Vagina (tissue), 2 donors: Measurements from ENCODE around the gene SLC23A2. TPM values are rescaled to one million over a fixed set of nuclear protein-coding genes. Genes with fewer than 3 reads are reported as not detected.

Experiments used
- DNase-seq, 2 donors: peaks; one replicate each; pipeline ENCODE4 v3.0.0-alpha.2; 2017; ENCODE audit errors: extremely low spot score in 2 of 2
- H3K27ac ChIP-seq: fragments of 200-600 bp; sonication (generic); one replicate; pipeline ENCODE4 v1.5.1; 2019
- H3K27me3 ChIP-seq: fragments of 200-600 bp; sonication (generic); one replicate; pipeline ENCODE4 v1.5.1; 2019
- H3K36me3 ChIP-seq, 2 donors: fragments of 200-600 bp; sonication (generic); one replicate each; pipeline ENCODE4 v1.5.1; 2017 to 2019
- H3K4me1 ChIP-seq: fragments of 200-600 bp; sonication (generic); one replicate; pipeline ENCODE4 v1.5.1; 2019
- H3K4me3 ChIP-seq, 2 donors: fragments of 200-600 bp; sonication (generic); 1 replicate in 1 of 2; 2 replicates in 1 of 2; pipeline ENCODE4 v1.5.1; 2016 to 2019
- H3K9me3 ChIP-seq: fragments of 200-600 bp; sonication (generic); one replicate; pipeline ENCODE4 v1.5.1; 2019
- POLR2A ChIP-seq, 2 donors: fragments of 450-650 bp; IDR thresholded peaks; one replicate each; pipeline ENCODE4 v1.6.1; 2017; ENCODE audit warnings: antibody characterized with exemption in 2 of 2, mild to moderate bottlenecking in 2 of 2, moderate library complexity in 2 of 2
- POLR2AphosphoS5 ChIP-seq, 2 donors: sonication (generic); formaldehyde crosslinking; IDR thresholded peaks; one replicate each; pipeline ENCODE4 v1.9.0; 2017; ENCODE audit warnings: antibody characterized with exemption in 2 of 2, mild to moderate bottlenecking in 2 of 2, low read depth in 1 of 2; ENCODE audit not compliant: insufficient read depth in 1 of 2
- intact Hi-C: fragments of 100-400 bp; cut with DNase I; formaldehyde crosslinking; loops from one replicate; pipeline ENCODE4 v1.15.1; 2023
- total RNA-seq: library from RNA; depleted of rRNA; stranded (reverse); fragments of >200 nt; gene quantifications from one replicate; pipeline ENCODE4 v1.2.3, GENCODE V29; 2016
- TF ChIP-seq, protein P1 (sequence below), 3 experiments: fragments of 450-650 bp in 2 of 3; fragments of 200-600 bp in 1 of 3; sonication (generic) in 1 of 3; IDR thresholded peaks; one replicate each; pipeline ENCODE4 v1.5.1; 2017 to 2019; ENCODE audit warnings: antibody characterized with exemption in 3 of 3, mild to moderate bottlenecking in 2 of 3, moderate library complexity in 2 of 3

Gene SLC23A2
- total RNA-seq, 1 donor from 2014 or later, result 14.7 TPM

DNA sequence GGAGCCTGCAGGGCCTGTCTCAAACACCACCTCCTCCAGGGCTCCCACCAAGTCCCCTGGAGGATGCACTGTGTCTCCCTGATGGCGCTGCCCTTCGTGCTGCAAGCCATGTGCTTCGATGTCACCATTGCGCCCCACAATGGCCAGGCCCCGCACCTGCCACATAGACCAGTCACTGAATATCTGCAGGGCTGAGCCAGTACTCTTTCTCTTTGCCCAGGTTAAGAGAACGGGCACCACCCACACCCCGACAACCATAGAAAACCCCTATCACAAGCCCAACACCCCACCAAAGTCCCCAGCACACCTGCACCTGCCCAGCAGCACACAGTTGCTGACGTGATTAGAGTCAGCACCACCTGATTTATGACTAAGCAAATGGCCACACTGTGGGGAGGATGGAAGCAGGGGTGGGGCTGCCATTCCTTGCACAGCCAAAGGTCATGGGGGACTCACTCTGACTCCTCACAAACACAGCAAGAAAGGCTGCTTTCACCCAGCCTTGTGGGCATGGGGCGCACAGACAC, 104.3 kb downstream of the SLC23A2 start:
- Histone ChIP-seq H3K4me1 (peaks cover 31% of the 10 kb centered on the region), H3K9me3 (no peaks in the 10 kb centered on the region), H3K27ac (peak overlapping the region; percentile 33), H3K4me3 (no peak overlapping the region), H3K27me3 (no peaks in the 10 kb centered on the region), H3K36me3 (peaks cover 0 to 6% of the 10 kb centered on the region in 2 donors)
- intact Hi-C loops, result no loop called here
- DNase-seq, result peak in 1 of 2 donors; percentile 54
- TF ChIP-seq POLR2A (IDR thresholded peaks at IDR 0.05) (no peak), POLR2AphosphoS5 (IDR thresholded peaks at IDR 0.05; ENCODE audit: insufficient read depth in 1 of 2, low read depth in 1 of 2) (no peak)
- TF ChIP-seq, protein P1, sequence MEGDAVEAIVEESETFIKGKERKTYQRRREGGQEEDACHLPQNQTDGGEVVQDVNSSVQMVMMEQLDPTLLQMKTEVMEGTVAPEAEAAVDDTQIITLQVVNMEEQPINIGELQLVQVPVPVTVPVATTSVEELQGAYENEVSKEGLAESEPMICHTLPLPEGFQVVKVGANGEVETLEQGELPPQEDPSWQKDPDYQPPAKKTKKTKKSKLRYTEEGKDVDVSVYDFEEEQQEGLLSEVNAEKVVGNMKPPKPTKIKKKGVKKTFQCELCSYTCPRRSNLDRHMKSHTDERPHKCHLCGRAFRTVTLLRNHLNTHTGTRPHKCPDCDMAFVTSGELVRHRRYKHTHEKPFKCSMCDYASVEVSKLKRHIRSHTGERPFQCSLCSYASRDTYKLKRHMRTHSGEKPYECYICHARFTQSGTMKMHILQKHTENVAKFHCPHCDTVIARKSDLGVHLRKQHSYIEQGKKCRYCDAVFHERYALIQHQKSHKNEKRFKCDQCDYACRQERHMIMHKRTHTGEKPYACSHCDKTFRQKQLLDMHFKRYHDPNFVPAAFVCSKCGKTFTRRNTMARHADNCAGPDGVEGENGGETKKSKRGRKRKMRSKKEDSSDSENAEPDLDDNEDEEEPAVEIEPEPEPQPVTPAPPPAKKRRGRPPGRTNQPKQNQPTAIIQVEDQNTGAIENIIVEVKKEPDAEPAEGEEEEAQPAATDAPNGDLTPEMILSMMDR (IDR thresholded peaks at IDR 0.05), result no peak

- Histone ChIP-seq H3K4me3 (no peak overlapping the region), H3K4me1 (peaks cover 31% of the 10 kb centered on the region), H3K9me3 (no peaks in the 10 kb centered on the region), H3K27me3 (no peaks in the 10 kb centered on the region), H3K36me3 (peaks cover 0 to 6% of the 10 kb centered on the region in 2 donors), H3K27ac (no peak overlapping the region)
- TF ChIP-seq, protein P1 (IDR thresholded peaks at IDR 0.05), result no peak
- no peak for TF ChIP-seq POLR2A (IDR thresholded peaks at IDR 0.05)
- no peak for TF ChIP-seq POLR2AphosphoS5 (IDR thresholded peaks at IDR 0.05; ENCODE audit: insufficient read depth in 1 of 2, low read depth in 1 of 2)
- peak in 1 of 2 donors; percentile 47 for DNase-seq
- intact Hi-C loops, result no loop called here
Measured at GRCh38 chr20:4896119-4896702, 105.1 kb downstream of the SLC23A2 start.

DNA sequence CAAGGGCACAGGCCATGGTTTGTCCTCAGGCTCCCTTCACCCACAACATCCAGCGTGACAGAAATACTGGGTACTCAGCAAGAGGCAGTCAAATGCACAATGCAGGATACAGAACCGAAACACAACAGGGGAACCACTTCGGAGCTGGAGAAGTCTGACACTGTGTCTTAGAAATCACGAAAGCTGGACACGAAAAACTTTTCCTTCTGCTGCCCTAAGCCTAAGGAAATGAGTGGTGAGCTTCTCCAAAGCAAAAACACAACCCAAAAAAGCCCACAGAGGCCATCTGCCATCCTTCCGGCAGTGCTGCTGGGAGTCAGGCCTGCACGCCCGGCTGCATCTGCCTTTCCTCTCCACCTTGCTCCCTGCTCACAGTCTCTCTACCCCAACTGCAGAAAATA, 106.3 kb downstream of the SLC23A2 start:
- peak in 1 of 2 donors; percentile 20 for DNase-seq
- no peak overlapping the region for H3K27ac ChIP-seq
- H3K9me3 ChIP-seq, result no peaks in the 10 kb centered on the region
- peaks cover 0 to 6% of the 10 kb centered on the region in 2 donors for H3K36me3 ChIP-seq
- H3K27me3 ChIP-seq, result no peaks in the 10 kb centered on the region
- H3K4me1 ChIP-seq, result peaks cover 31% of the 10 kb centered on the region
- TF ChIP-seq POLR2AphosphoS5 (IDR thresholded peaks at IDR 0.05; ENCODE audit: insufficient read depth in 1 of 2, low read depth in 1 of 2) (no peak), POLR2A (IDR thresholded peaks at IDR 0.05) (no peak)
- TF ChIP-seq, protein P1 (IDR thresholded peaks at IDR 0.05), result no peak
- no peak overlapping the region for H3K4me3 ChIP-seq
- intact Hi-C loops, result no loop called here

GRCh38 chr20:4894409-4894808, 106.9 kb downstream of the SLC23A2 start:
- peaks cover 25% of the 10 kb centered on the region for H3K4me1 ChIP-seq
- no peaks in the 10 kb centered on the region for H3K27me3 ChIP-seq
- no peak overlapping the region for H3K4me3 ChIP-seq
- peaks cover 0 to 3% of the 10 kb centered on the region in 2 donors for H3K36me3 ChIP-seq
- intact Hi-C loops, result no loop called here
- TF ChIP-seq POLR2AphosphoS5 (IDR thresholded peaks at IDR 0.05; ENCODE audit: insufficient read depth in 1 of 2, low read depth in 1 of 2), result no peak
- TF ChIP-seq, protein P1 (IDR thresholded peaks at IDR 0.05), result no peak
- no peaks in the 10 kb centered on the region for H3K9me3 ChIP-seq
- H3K27ac ChIP-seq, result no peak overlapping the region
- peak in 1 of 2 donors; percentile 85 for DNase-seq

GRCh38 chr20:4893709-4894108, 107.6 kb downstream of the SLC23A2 start:
- Histone ChIP-seq H3K4me1 (peaks cover 18% of the 10 kb centered on the region), H3K27me3 (no peaks in the 10 kb centered on the region), H3K4me3 (no peak overlapping the region), H3K36me3 (no peaks in the 10 kb centered on the region), H3K27ac (no peak overlapping the region), H3K9me3 (no peaks in the 10 kb centered on the region)
- intact Hi-C loops, result no loop called here
- TF ChIP-seq, protein P1 (IDR thresholded peaks at IDR 0.05), result no peak
- TF ChIP-seq POLR2AphosphoS5 (IDR thresholded peaks at IDR 0.05; ENCODE audit: insufficient read depth in 1 of 2, low read depth in 1 of 2) (no peak), POLR2A (IDR thresholded peaks at IDR 0.05) (no peak)
- DNase-seq, result peak in 1 of 2 donors; percentile 27
